ENCODE results near the gene SFXN2. TPM values are rescaled to one million over a fixed set of nuclear protein-coding genes. Genes with fewer than 3 reads are reported as not detected.

The SFXN2 gene
- total and polyA plus RNA-seq, 4 donors = 6.9 to 14.6 (median 8.9) TPM

- Histone ChIP-seq H3K4me3 (ENCODE audit: low read depth, low read length) (no peak overlapping the region), H3K36me3 (ENCODE audit: control insufficient read depth, insufficient read depth, low read length) (no peaks in the 10 kb centered on the region), H3K9me3 (ENCODE audit: control insufficient read depth, insufficient read depth, low read length) (no peaks in the 10 kb centered on the region), H3K27me3 (ENCODE audit: control insufficient read depth, insufficient read depth, low read length) (no peaks in the 10 kb centered on the region), H3K27ac (ENCODE audit: low read depth, low read length) (no peak overlapping the region), H3K4me1 (ENCODE audit: control insufficient read depth, insufficient read depth, low read length) (peaks cover 29% of the 10 kb centered on the region)
- WGBS (ENCODE audit: insufficient coverage) = 50% methylated on average over 1 of the region's 1 CpG
- no peak for DNase-seq (ENCODE audit: low read depth in 4 of 6, low spot score in 6 of 6)
Measured at GRCh38 chr10:102770792-102771191, 56.4 kb downstream of the SFXN2 start.

- no peak overlapping the region for H3K4me3 ChIP-seq (ENCODE audit: low read depth, low read length)
- no peaks in the 10 kb centered on the region for H3K36me3 ChIP-seq (ENCODE audit: control insufficient read depth, insufficient read depth, low read length)
- peaks cover 50% of the 10 kb centered on the region for H3K4me1 ChIP-seq (ENCODE audit: control insufficient read depth, insufficient read depth, low read length)
- H3K27me3 ChIP-seq (ENCODE audit: control insufficient read depth, insufficient read depth, low read length) = no peaks in the 10 kb centered on the region
- no peaks in the 10 kb centered on the region for H3K9me3 ChIP-seq (ENCODE audit: control insufficient read depth, insufficient read depth, low read length)
- 100% methylated on average over 1 of the region's 1 CpG for WGBS (ENCODE audit: insufficient coverage)
- peak overlapping the region; percentile 97 for H3K27ac ChIP-seq (ENCODE audit: low read depth, low read length)
- no peak for DNase-seq (ENCODE audit: low read depth in 4 of 6, low spot score in 6 of 6)
Measured at GRCh38 chr10:102773320-102773719, 58.9 kb downstream of the SFXN2 start.

GRCh38 chr10:102773986-102774385 lies 59.5 kb downstream of the SFXN2 start:
- H3K4me1 ChIP-seq (ENCODE audit: control insufficient read depth, insufficient read depth, low read length) = peaks cover 47% of the 10 kb centered on the region

GRCh38 chr10:102775201-102775934 lies 60.9 kb downstream of the SFXN2 start:
- Histone ChIP-seq H3K4me3 (ENCODE audit: low read depth, low read length) (peak overlapping the region; percentile 40), H3K9me3 (ENCODE audit: control insufficient read depth, insufficient read depth, low read length) (no peaks in the 10 kb centered on the region), H3K27ac (ENCODE audit: low read depth, low read length) (peak overlapping the region; percentile 97), H3K36me3 (ENCODE audit: control insufficient read depth, insufficient read depth, low read length) (no peaks in the 10 kb centered on the region), H3K27me3 (ENCODE audit: control insufficient read depth, insufficient read depth, low read length) (no peaks in the 10 kb centered on the region), H3K4me1 (ENCODE audit: control insufficient read depth, insufficient read depth, low read length) (peaks cover 51% of the 10 kb centered on the region)
- WGBS (ENCODE audit: insufficient coverage) = 44% methylated on average over 12 of the region's 16 CpGs
- DNase-seq (ENCODE audit: low read depth in 4 of 6, low spot score in 6 of 6) = peak in 1 of 6 donors; percentile 70

More at GRCh38 chr10:102773986-102774385, 59.5 kb downstream of the SFXN2 start:
- DNase-seq (ENCODE audit: low read depth in 4 of 6, low spot score in 6 of 6) = peak in 2 of 6 donors; percentile 78 to 83
- 25% methylated on average over 5 of the region's 5 CpGs for WGBS (ENCODE audit: insufficient coverage)
- Histone ChIP-seq H3K36me3 (ENCODE audit: control insufficient read depth, insufficient read depth, low read length) (no peaks in the 10 kb centered on the region), H3K27me3 (ENCODE audit: control insufficient read depth, insufficient read depth, low read length) (no peaks in the 10 kb centered on the region), H3K9me3 (ENCODE audit: control insufficient read depth, insufficient read depth, low read length) (no peaks in the 10 kb centered on the region), H3K4me3 (ENCODE audit: low read depth, low read length) (no peak overlapping the region), H3K27ac (ENCODE audit: low read depth, low read length) (peak overlapping the region; percentile 97)

- no peaks in the 10 kb centered on the region for H3K27me3 ChIP-seq (ENCODE audit: control insufficient read depth, insufficient read depth, low read length)
- peak overlapping the region; percentile 40 for H3K4me3 ChIP-seq (ENCODE audit: low read depth, low read length)
- H3K9me3 ChIP-seq (ENCODE audit: control insufficient read depth, insufficient read depth, low read length) = no peaks in the 10 kb centered on the region
- peak overlapping the region; percentile 97 for H3K27ac ChIP-seq (ENCODE audit: low read depth, low read length)
- no peaks in the 10 kb centered on the region for H3K36me3 ChIP-seq (ENCODE audit: control insufficient read depth, insufficient read depth, low read length)
- peaks cover 55% of the 10 kb centered on the region for H3K4me1 ChIP-seq (ENCODE audit: control insufficient read depth, insufficient read depth, low read length)
- WGBS (ENCODE audit: insufficient coverage) = under 1% methylated on average over 14 of the region's 17 CpGs
- peak in 3 of 6 donors; percentile 73 to 91 (median 89) for DNase-seq (ENCODE audit: low read depth in 4 of 6, low spot score in 6 of 6)
Measured at GRCh38 chr10:102775935-102776669, 61.7 kb downstream of the SFXN2 start.

GRCh38 chr10:102776779-102777456 lies 62.5 kb downstream of the SFXN2 start:
- Histone ChIP-seq H3K4me3 (ENCODE audit: low read depth, low read length) (peak overlapping the region; percentile 40), H3K27me3 (ENCODE audit: control insufficient read depth, insufficient read depth, low read length) (no peaks in the 10 kb centered on the region), H3K27ac (ENCODE audit: low read depth, low read length) (peak overlapping the region; percentile 97), H3K36me3 (ENCODE audit: control insufficient read depth, insufficient read depth, low read length) (no peaks in the 10 kb centered on the region), H3K9me3 (ENCODE audit: control insufficient read depth, insufficient read depth, low read length) (no peaks in the 10 kb centered on the region), H3K4me1 (ENCODE audit: control insufficient read depth, insufficient read depth, low read length) (peaks cover 63% of the 10 kb centered on the region)
- 1% methylated on average over 8 of the region's 9 CpGs for WGBS (ENCODE audit: insufficient coverage)
- peak in 2 of 6 donors; percentile 91 to 92 for DNase-seq (ENCODE audit: low read depth in 4 of 6, low spot score in 6 of 6)

GRCh38 chr10:102777711-102778453 lies 63.4 kb downstream of the SFXN2 start:
- Histone ChIP-seq H3K9me3 (ENCODE audit: control insufficient read depth, insufficient read depth, low read length) (no peaks in the 10 kb centered on the region), H3K27ac (ENCODE audit: low read depth, low read length) (peak overlapping the region; percentile 97), H3K4me1 (ENCODE audit: control insufficient read depth, insufficient read depth, low read length) (peaks cover 70% of the 10 kb centered on the region), H3K4me3 (ENCODE audit: low read depth, low read length) (no peak overlapping the region), H3K27me3 (ENCODE audit: control insufficient read depth, insufficient read depth, low read length) (no peaks in the 10 kb centered on the region), H3K36me3 (ENCODE audit: control insufficient read depth, insufficient read depth, low read length) (no peaks in the 10 kb centered on the region)
- no peak for DNase-seq (ENCODE audit: low read depth in 4 of 6, low spot score in 6 of 6)
- WGBS (ENCODE audit: insufficient coverage) = 63% methylated on average over 14 of the region's 17 CpGs

GRCh38 chr10:102778781-102779180 lies 64.3 kb downstream of the SFXN2 start:
- H3K9me3 ChIP-seq (ENCODE audit: control insufficient read depth, insufficient read depth, low read length) = no peaks in the 10 kb centered on the region
- no peaks in the 10 kb centered on the region for H3K27me3 ChIP-seq (ENCODE audit: control insufficient read depth, insufficient read depth, low read length)
- H3K36me3 ChIP-seq (ENCODE audit: control insufficient read depth, insufficient read depth, low read length) = no peaks in the 10 kb centered on the region
- H3K4me3 ChIP-seq (ENCODE audit: low read depth, low read length) = no peak overlapping the region
- no CpG with 5 or more reads among the region's 2 CpGs for WGBS (ENCODE audit: insufficient coverage)
- no peak overlapping the region for H3K27ac ChIP-seq (ENCODE audit: low read depth, low read length)
- H3K4me1 ChIP-seq (ENCODE audit: control insufficient read depth, insufficient read depth, low read length) = peaks cover 72% of the 10 kb centered on the region
- DNase-seq (ENCODE audit: low read depth in 4 of 6, low spot score in 6 of 6) = no peak
